Measurements from ENCODE around the gene AMELX.

DNA sequence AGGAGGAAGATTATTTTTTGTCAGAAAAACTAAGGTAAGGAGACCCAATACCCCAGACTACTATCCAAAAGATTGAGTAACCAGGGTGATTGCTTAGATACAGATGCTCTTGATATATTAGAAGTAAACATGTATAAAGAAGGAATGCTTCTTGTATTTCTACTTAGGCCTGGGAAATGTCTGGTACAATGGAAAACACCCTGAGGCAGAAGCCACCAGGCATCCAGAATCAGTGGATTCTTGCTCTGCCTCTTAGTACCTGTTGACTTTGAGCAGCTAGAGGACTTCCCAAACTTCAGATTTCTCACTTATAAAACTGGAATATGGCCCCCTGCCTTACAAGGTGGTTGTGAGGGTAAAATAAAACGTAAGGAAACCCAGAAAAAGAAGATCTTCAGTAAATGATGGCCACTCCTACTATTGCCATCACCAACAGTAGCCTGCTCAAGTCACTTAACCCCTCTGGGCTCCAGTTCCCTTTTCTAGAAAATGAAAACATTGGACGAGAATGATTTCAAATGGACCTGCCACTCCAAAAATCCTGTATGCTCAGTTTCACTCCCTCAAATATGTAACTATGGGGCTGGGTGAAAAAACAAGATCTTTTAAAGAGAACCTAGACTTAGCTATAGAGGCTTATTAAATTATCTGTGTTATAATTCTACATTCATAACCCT lies 56.6 kb downstream of the AMELX start:
- no peak for TF ChIP-seq MYC (IDR thresholded peaks at IDR 0.05; ENCODE audit: borderline replicate concordance, low read length)
- no peak for TF ChIP-seq CTCF (IDR thresholded peaks at IDR 0.05)
- TF ChIP-seq JUN (IDR thresholded peaks at IDR 0.05) = no peak
- no peak for TF ChIP-seq JUNB (IDR thresholded peaks at IDR 0.05)
- TF ChIP-seq RNF2 (IDR thresholded peaks at IDR 0.05; ENCODE audit: borderline replicate concordance, low read depth) = no peak
- TF ChIP-seq RAD21 (conservative IDR thresholded peaks at IDR 0.05 in 1 of 2, IDR thresholded peaks at IDR 0.05 in 1 of 2) = no peak
- no peak for TF ChIP-seq POLR2A (IDR thresholded peaks at IDR 0.05; ENCODE audit: low read length)
- TF ChIP-seq EP300 (IDR thresholded peaks at IDR 0.05) = no peak
- no peak for TF ChIP-seq MAX (IDR thresholded peaks at IDR 0.05)
- TF ChIP-seq RARB (CRISPR knock-in tag; IDR thresholded peaks at IDR 0.05) = no peak
- no peak for TF ChIP-seq CBX2 (IDR thresholded peaks at IDR 0.05; ENCODE audit: borderline replicate concordance, low read depth)

All from A549 (cell line).